Choroid plexus epithelial cell (primary cell): ENCODE measurements around the gene CRYM.
"Not testable (repeated sequence)": the region's sequence is repeated elsewhere in the genome, so short reads cannot be mapped to it uniquely, and the experiment has no call there.

Experiments
- DNase-seq: peaks from one replicate; pipeline ENCODE4 v3.0.0-alpha.2; 2010; ENCODE audit warnings: low read depth
- H3K4me3 ChIP-seq: 2 replicates; pipeline ENCODE4 v1.5.1; 2011; ENCODE audit warnings: low read depth, mild to moderate bottlenecking, control low read depth, low read length, moderate library complexity
- TF ChIP-seq, protein P1 (sequence below): conservative IDR thresholded peaks from 2 replicates; pipeline ENCODE4 v1.5.1; 2011; ENCODE audit warnings: low read depth, mild to moderate bottlenecking, control low read depth, inconsistent platforms, low read length, moderate library complexity

Gene CRYM

DNA sequence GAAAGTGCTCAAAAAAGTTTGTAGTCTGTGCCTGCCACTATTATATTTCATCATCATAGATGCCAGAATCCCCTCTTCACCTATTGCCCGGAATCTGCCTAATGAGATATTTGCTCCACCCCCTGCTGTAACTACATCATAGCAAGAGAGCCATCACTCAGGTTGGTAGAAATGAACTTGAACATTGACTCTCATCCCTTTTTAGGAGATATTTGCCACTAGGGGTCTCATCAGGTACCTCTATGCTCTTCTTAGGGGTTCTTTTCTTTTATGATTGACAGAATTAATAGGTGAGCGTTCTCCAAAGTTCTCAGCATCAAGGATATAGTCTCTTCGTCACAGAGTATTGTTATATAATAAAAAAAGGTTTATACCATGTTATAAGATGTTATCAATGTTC, 24.6 kb downstream of the CRYM start:
- TF ChIP-seq, protein P1, sequence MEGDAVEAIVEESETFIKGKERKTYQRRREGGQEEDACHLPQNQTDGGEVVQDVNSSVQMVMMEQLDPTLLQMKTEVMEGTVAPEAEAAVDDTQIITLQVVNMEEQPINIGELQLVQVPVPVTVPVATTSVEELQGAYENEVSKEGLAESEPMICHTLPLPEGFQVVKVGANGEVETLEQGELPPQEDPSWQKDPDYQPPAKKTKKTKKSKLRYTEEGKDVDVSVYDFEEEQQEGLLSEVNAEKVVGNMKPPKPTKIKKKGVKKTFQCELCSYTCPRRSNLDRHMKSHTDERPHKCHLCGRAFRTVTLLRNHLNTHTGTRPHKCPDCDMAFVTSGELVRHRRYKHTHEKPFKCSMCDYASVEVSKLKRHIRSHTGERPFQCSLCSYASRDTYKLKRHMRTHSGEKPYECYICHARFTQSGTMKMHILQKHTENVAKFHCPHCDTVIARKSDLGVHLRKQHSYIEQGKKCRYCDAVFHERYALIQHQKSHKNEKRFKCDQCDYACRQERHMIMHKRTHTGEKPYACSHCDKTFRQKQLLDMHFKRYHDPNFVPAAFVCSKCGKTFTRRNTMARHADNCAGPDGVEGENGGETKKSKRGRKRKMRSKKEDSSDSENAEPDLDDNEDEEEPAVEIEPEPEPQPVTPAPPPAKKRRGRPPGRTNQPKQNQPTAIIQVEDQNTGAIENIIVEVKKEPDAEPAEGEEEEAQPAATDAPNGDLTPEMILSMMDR, result no peak
- no peak for DNase-seq
- H3K4me3 ChIP-seq, result no peak overlapping the region

DNA sequence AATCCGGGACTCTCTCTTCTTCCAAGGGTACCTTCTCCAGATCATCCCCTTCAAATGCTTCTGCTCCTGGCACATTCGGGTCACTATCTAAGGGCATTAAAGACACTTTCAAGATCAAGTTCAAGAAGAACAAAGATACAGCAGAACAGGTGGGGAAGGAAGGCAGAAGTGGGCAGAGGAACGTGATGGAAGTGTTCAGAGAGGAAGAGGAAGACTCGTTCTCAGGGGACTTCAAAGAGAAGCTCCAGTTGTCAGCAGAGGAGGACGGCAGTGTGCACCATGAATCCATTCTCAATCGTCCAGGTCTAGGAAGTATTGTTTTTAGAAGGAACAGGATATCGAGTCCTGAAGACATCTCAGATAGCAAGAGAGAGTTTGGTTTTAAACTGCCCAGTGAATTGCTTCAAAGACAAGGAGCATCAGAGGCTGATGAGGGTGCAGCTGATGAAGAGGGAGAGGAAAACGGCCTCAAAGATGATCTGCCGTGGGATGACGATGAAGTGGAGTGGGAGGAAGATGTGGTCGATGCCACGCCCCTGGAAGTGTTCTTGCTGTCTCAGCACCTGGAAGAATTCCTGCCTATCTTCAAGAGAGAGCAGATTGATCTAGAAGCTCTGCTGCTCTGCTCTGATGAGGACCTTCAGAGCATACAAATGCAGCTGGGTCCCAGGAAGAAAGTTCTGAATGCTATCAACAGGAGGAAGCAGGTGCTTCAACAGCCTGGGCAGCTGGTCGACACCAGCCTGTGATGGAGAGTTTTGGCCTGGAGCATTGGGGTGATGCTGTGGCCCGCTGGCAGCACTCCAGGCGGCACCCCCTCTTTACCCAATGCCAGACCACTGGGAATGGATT, 27.8 kb downstream of the CRYM start:
- no peak for DNase-seq
- TF ChIP-seq, protein P1, result no peak
- no peak overlapping the region for H3K4me3 ChIP-seq

DNA sequence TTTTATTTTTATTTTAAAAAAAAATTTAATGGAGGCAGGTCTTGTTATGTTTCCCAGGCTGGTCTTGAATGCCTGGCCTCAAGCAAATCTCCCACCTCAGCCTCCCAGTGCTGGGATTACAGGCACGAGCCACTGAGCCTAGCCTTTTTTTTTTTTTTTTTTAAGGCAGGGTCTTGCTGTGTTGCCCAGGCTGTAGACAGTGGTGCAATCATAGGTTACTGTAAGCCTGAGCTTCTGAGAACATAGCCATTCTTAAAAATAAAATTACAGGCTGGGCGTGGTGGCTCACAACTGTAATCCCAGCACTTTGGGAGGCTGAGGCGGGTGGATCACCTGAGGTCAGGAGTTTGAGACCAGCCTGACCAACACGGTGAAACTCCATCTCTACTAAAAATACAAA, 29.9 kb downstream of the CRYM start:
- DNase-seq, H3K4me3 ChIP-seq: not testable (repeated sequence)

DNA sequence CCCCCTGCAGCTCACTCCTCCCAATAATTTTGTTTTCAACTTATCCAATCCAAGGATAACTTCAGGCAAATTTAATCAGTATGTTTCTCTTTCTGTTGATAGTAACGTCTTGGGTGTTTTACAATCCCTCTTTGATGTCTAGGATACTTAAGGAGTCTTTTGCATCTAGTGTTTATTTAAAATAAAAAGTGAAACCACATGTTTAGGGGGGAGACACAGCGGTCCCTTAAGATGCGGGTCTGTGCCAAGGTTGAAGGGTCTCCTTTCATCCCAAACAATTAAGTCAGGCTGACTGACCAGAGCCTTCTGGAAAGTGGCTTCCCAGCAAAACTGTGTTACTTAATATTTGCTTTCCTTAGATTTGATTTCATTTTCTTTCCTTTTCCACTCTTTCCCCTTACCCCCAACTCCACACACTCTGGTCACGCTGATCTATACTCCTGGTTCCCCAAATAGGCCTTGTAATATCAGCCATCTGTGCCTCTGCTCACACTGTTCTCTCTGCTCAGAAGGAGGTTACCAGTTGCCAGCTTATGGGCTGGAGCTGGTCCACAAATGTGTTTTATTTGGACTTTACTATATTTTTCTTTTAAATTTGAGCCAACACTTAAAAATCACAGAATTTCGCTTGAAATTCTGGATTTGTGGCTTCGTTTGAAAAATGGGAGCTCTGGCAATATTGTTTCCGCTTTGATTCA, 33.4 kb downstream of the CRYM start:
- no peak for DNase-seq

DNA sequence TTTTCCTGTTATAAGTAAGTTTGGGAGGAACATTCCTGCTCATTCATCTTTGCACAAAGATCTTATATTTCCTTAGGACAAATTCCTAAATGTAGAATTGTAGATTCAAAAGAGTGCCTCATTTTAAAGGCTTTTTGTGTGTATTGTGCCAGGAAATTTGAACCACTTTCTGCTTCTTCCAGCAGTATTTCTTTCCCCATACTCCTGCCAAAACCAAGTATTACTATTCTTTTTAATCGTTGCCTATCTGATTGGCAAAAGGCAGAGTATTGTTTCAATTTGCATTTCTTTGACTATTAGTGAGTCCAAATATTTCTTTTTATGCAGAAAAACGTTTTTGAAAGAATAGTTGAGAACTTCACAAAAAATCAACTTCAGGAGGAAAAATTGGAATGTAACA, 35.3 kb downstream of the CRYM start:
- H3K4me3 ChIP-seq, result no peak overlapping the region
- TF ChIP-seq, protein P1, result no peak
- DNase-seq, result no peak

More for the DNA sequence above, 33.4 kb downstream of the CRYM start:
- TF ChIP-seq, protein P1, result no peak
- no peak overlapping the region for H3K4me3 ChIP-seq

DNA sequence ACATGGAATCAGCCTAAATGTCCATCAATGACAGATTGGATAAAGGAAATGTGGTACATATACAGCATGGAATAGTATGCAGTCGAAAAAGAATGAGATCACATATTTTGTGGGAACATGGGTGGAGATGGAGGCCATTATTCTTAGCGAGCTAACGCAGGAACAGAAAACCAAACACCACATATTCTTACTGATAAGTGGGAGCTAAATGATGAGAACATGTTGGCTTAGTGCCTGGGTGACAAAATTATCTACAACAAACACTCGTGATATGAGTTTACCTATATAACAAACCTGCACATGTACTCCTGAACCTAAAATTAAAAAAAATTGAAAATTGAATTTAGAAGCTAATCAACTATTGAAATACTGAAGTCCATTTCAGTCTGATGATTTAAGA, 38.4 kb downstream of the CRYM start:
- TF ChIP-seq, protein P1, result no peak
- H3K4me3 ChIP-seq, result no peak overlapping the region
- no peak for DNase-seq

DNA sequence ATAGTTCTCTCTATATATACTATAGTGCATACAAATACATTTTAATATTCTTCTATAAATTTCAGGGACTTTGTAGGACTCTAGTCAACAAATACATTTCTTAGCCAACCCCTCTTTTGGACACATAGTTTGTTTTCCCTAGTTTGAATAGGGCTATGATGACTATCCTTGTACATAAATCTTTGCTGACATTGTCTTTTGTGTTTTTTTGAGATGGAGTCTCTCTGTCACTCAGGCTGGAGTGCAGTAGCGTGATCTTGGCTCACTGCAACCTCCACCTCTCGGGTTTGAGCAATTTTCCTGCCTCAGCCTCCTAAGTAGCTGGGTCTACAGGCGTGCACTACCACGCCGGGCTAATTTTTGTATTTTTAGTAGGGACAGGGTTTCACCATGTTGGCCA, 41.3 kb downstream of the CRYM start:
- no peak for DNase-seq

More for the DNA sequence above, 41.3 kb downstream of the CRYM start:
- no peak overlapping the region for H3K4me3 ChIP-seq
- TF ChIP-seq, protein P1, result no peak
